Endometrial microvascular endothelial cells (primary cell): Measurements from ENCODE around the gene CLSTN1. TPM values are rescaled to one million over a fixed set of nuclear protein-coding genes. Genes with fewer than 3 reads are reported as not detected.
"Not testable (repeated sequence)": the region's sequence is repeated elsewhere in the genome, so short reads cannot be mapped to it uniquely, and the experiment has no call there.

Experiments
- in situ Hi-C: cut with HindIII; loops from 2 replicates; pipeline ENCODE4 v1.10.0; 2017; ENCODE audit warnings: low sequenced_read_pairs, low pct_unique_long_range_greater_than_20kb; ENCODE audit errors: inconsistent ontology term
- total RNA-seq: library from RNA; depleted of rRNA; stranded (reverse); fragments of >200 nt; gene quantifications from one replicate; pipeline ENCODE4 v1.2.3, GENCODE V29; 2015; ENCODE audit errors: inconsistent ontology term

The CLSTN1 gene
- total RNA-seq, 1 donor from 2014 or later = 98.4 TPM

GRCh38 chr1:9751971-9752370 lies 71.8 kb downstream of the CLSTN1 start:
- in situ Hi-C loops = no loop called here

- in situ Hi-C loops = no loop called here
Observed at GRCh38 chr1:9749361-9749760, 74.4 kb downstream of the CLSTN1 start.

- in situ Hi-C loops = not testable (repeated sequence)
Observed at GRCh38 chr1:9748391-9748790, 75.4 kb downstream of the CLSTN1 start.

- in situ Hi-C loops = no loop called here
Observed at GRCh38 chr1:9746651-9747050, 77.1 kb downstream of the CLSTN1 start.

GRCh38 chr1:9746211-9746610 lies 77.6 kb downstream of the CLSTN1 start:
- in situ Hi-C loops = no loop called here

GRCh38 chr1:9744106-9744799 lies 79.5 kb downstream of the CLSTN1 start:
- in situ Hi-C loops = no loop called here

- in situ Hi-C loops = no loop called here
Observed at GRCh38 chr1:9737671-9738070, 86.1 kb downstream of the CLSTN1 start.

GRCh38 chr1:9737057-9737456 lies 86.7 kb downstream of the CLSTN1 start:
- in situ Hi-C loops = no loop called here

- in situ Hi-C loops = no loop called here
Observed at GRCh38 chr1:9736241-9736640, 87.5 kb downstream of the CLSTN1 start.

- in situ Hi-C loops = no loop called here
Observed at GRCh38 chr1:9735800-9736199, 88.0 kb downstream of the CLSTN1 start.

GRCh38 chr1:9733160-9733789 lies 90.5 kb downstream of the CLSTN1 start:
- in situ Hi-C loops = no loop called here

GRCh38 chr1:9732123-9732971 lies 91.4 kb downstream of the CLSTN1 start:
- in situ Hi-C loops = no loop called here

GRCh38 chr1:9731561-9731960 lies 92.2 kb downstream of the CLSTN1 start:
- in situ Hi-C loops = no loop called here

GRCh38 chr1:9731051-9731537 lies 92.7 kb downstream of the CLSTN1 start:
- in situ Hi-C loops = no loop called here

- in situ Hi-C loops = no loop called here
Observed at GRCh38 chr1:9730096-9730901, 93.5 kb downstream of the CLSTN1 start.

- in situ Hi-C loops = no loop called here
Observed at GRCh38 chr1:9729523-9729922, 94.2 kb downstream of the CLSTN1 start.

GRCh38 chr1:9728451-9729295 lies 95.1 kb downstream of the CLSTN1 start:
- in situ Hi-C loops = no loop called here
